Mesothelial cell of epicardium (in vitro differentiated cells): ENCODE measurements around the gene PEX1. TPM values are rescaled to one million over a fixed set of nuclear protein-coding genes. Genes with fewer than 3 reads are reported as not detected.
A peak's percentile ranks its signal among the peaks of the same experiment; 100 is the strongest.

Experiments used
- DNase-seq, 2 experiments: peaks; one replicate each; pipeline ENCODE4 v3.0.0; 2021; ENCODE audit warnings: low spot score in 2 of 2; ENCODE audit not compliant: unreplicated experiment in 2 of 2
- H3K27ac Mint-ChIP-seq: 2 replicates; pipeline ENCODE4 v1.8.0; 2021; ENCODE audit warnings: mixed read lengths
- H3K27me3 Mint-ChIP-seq: 2 replicates; pipeline ENCODE4 v1.8.0; 2021; ENCODE audit warnings: low read depth, mixed read lengths
- H3K36me3 Mint-ChIP-seq: 2 replicates; pipeline ENCODE4 v1.8.0; 2021; ENCODE audit warnings: mixed read lengths
- H3K4me1 Mint-ChIP-seq: 2 replicates; pipeline ENCODE4 v1.8.0; 2021; ENCODE audit warnings: mixed read lengths
- H3K4me3 Mint-ChIP-seq: 2 replicates; pipeline ENCODE4 v1.8.0; 2021; ENCODE audit warnings: mild to moderate bottlenecking, moderate library complexity, mixed read lengths
- H3K9me3 Mint-ChIP-seq: 2 replicates; pipeline ENCODE4 v1.8.0; 2021; ENCODE audit warnings: mixed read lengths
- total RNA-seq: library from RNA; stranded (reverse); gene quantifications from 3 replicates; pipeline ENCODE4 v1.2.1, GENCODE V29; 2021
- TF ChIP-seq, protein P1 (sequence below): fragments of 200-600 bp; sonication (generic); IDR thresholded peaks from one replicate; pipeline ENCODE4 v1.5.0; 2021; ENCODE audit warnings: antibody characterized with exemption; ENCODE audit not compliant: unreplicated experiment

PEX1 gene
- total RNA-seq, 1 donor from 2014 or later, result 22.9 TPM

DNA sequence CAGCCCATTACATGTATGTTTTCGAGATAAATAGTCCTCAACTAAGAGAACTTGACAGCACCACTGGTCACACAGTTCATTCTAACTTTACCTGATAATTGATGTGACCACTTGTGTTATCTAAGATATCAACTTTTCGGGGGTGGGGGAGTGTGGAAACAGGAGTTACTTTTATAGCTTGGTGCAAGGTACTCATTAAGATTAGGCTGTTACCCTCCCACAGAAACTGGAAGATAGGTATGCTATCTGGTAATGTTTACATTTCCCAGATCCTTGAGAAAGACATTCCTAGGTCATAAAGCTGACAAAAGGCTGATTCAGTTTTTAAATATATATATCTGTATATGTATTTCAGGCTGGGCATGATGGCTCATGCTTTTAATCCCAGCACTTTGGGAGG, 61.6 kb downstream of the PEX1 start:
- no peak for DNase-seq
- Mint-ChIP-seq H3K27ac (peak overlapping the region; percentile 34), H3K27me3 (no peaks in the 10 kb centered on the region), H3K4me3 (no peak overlapping the region), H3K4me1 (peaks cover 13% of the 10 kb centered on the region), H3K36me3 (peaks cover 22% of the 10 kb centered on the region), H3K9me3 (peaks cover 27% of the 10 kb centered on the region)
- TF ChIP-seq, protein P1, sequence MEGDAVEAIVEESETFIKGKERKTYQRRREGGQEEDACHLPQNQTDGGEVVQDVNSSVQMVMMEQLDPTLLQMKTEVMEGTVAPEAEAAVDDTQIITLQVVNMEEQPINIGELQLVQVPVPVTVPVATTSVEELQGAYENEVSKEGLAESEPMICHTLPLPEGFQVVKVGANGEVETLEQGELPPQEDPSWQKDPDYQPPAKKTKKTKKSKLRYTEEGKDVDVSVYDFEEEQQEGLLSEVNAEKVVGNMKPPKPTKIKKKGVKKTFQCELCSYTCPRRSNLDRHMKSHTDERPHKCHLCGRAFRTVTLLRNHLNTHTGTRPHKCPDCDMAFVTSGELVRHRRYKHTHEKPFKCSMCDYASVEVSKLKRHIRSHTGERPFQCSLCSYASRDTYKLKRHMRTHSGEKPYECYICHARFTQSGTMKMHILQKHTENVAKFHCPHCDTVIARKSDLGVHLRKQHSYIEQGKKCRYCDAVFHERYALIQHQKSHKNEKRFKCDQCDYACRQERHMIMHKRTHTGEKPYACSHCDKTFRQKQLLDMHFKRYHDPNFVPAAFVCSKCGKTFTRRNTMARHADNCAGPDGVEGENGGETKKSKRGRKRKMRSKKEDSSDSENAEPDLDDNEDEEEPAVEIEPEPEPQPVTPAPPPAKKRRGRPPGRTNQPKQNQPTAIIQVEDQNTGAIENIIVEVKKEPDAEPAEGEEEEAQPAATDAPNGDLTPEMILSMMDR, result no peak

DNA sequence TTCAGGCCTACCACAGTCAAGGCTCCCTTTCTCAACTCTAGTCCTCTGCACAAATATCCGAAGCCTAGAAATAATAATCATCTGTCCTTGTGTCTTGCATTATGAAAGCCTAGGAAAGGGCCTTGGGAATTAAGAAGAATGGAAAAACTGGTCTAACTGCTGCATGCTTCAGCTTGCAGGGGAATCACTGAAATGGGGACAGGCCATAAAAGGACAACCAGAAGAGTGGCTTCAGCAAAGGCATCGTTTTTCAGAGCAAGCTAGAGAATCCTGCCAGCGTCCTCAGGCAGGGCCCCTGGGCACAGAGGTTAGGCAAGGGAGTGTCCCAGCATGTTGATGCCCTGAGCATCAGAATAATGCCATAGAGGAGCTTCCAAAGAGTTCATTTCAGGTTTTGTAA, 63.8 kb downstream of the PEX1 start:
- H3K4me3 Mint-ChIP-seq, result no peak overlapping the region
- H3K27ac Mint-ChIP-seq, result peak overlapping the region; percentile 66
- H3K9me3 Mint-ChIP-seq, result peaks cover 18% of the 10 kb centered on the region
- H3K36me3 Mint-ChIP-seq, result peaks cover 11% of the 10 kb centered on the region
- TF ChIP-seq, protein P1, result no peak
- H3K27me3 Mint-ChIP-seq, result no peaks in the 10 kb centered on the region
- H3K4me1 Mint-ChIP-seq, result peaks cover 15% of the 10 kb centered on the region
- DNase-seq, result no peak

DNA sequence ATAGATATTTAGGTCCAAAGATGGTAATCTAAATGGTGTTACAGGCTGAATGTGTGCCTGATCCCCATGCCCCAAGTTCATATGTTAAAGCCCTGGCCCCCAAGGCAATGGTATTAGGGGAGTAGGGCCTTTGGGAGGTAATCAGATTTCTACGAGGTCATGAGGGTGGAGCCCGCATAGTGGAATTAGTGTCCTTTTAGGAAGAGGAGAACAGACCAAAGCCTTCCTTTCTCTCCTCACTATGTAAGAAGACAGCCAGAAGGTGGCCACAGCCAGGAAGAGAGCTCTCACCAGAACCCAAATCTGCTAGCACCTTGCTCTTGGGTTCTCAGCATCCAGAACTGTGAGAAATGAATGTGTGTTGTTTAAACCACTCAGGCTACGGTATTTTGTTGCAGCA, 65.8 kb downstream of the PEX1 start:
- Mint-ChIP-seq H3K27me3 (no peaks in the 10 kb centered on the region), H3K4me1 (peaks cover 15% of the 10 kb centered on the region), H3K36me3 (peaks cover 2% of the 10 kb centered on the region), H3K4me3 (no peak overlapping the region), H3K27ac (no peak overlapping the region), H3K9me3 (peaks cover 3% of the 10 kb centered on the region)
- no peak for DNase-seq
- TF ChIP-seq, protein P1, result no peak

- Mint-ChIP-seq H3K4me1 (peaks cover 13% of the 10 kb centered on the region), H3K27ac (no peak overlapping the region), H3K4me3 (no peak overlapping the region), H3K36me3 (peaks cover 4% of the 10 kb centered on the region), H3K9me3 (no peaks in the 10 kb centered on the region), H3K27me3 (no peaks in the 10 kb centered on the region)
- TF ChIP-seq, protein P1, result peak; percentile 58
- DNase-seq, result no peak
Measured at GRCh38 chr7:92461027-92462003, 67.0 kb downstream of the PEX1 start.

DNA sequence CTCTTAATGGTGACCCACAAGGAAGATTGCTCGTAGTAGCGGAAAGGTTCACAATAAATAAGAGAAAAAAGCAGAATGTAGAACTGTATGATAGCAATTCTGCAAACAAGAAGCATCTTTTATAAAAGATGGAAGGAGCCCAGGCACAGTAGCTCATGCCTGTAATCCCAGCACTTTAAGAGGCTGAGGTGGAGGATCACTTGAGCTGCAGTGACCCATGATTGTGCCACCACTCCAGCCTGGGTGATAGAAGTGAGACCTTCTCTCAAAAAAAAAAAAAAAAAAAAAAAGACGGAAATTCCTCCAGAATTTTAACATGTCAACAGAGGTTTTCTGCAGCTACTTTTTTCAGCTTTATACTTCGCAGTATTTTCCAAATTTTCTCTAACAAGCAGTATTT, 67.8 kb downstream of the PEX1 start:
- Mint-ChIP-seq H3K27me3 (no peaks in the 10 kb centered on the region), H3K27ac (no peak overlapping the region), H3K4me1 (peaks cover 13% of the 10 kb centered on the region), H3K4me3 (no peak overlapping the region), H3K9me3 (no peaks in the 10 kb centered on the region), H3K36me3 (peaks cover 6% of the 10 kb centered on the region)
- TF ChIP-seq, protein P1, result no peak
- no peak for DNase-seq
